Keratinocyte (primary cell): ENCODE data around the gene GALNT2. TPM values are rescaled to one million over a fixed set of nuclear protein-coding genes. Genes with fewer than 3 reads are reported as not detected.

Experiments used
- DNase-seq: peaks from one replicate; pipeline ENCODE4 v3.0.0-alpha.2; 2011; ENCODE audit warnings: low read depth, missing footprints, low spot score
- FAIRE-seq: peaks from 2 replicates; lab custom pipeline; 2011; peaks lifted over from hg19 to GRCh38; lab: Jason Lieb, UNC
- H2AFZ ChIP-seq: 2 replicates; pipeline ENCODE4 v1.6.0; 2012; ENCODE audit warnings: low read length, control low read depth, inconsistent platforms; ENCODE audit not compliant: control insufficient read depth
- H3K27ac ChIP-seq: 2 replicates; pipeline ENCODE4 v1.5.1; 2011; ENCODE audit warnings: low read length; ENCODE audit not compliant: control insufficient read depth, insufficient read depth
- H3K27me3 ChIP-seq: 3 replicates; pipeline ENCODE4 v1.6.0; 2011; ENCODE audit warnings: low read length; ENCODE audit not compliant: control insufficient read depth, insufficient read depth; ENCODE audit errors: extremely low read depth
- H3K36me3 ChIP-seq, 2 experiments: 2 replicates in 1 of 2; 3 replicates in 1 of 2; pipeline ENCODE4 v1.5.1; 2011; ENCODE audit warnings: low read length in 2 of 2, mild to moderate bottlenecking in 1 of 2; ENCODE audit not compliant: control insufficient read depth in 2 of 2, insufficient read depth in 2 of 2; ENCODE audit errors: extremely low read depth in 1 of 2
- H3K4me1 ChIP-seq: 3 replicates; pipeline ENCODE4 v1.5.1; 2011; ENCODE audit warnings: low read length; ENCODE audit not compliant: control insufficient read depth, insufficient read depth; ENCODE audit errors: extremely low read depth
- H3K4me2 ChIP-seq: 3 replicates; pipeline ENCODE4 v1.6.0; 2011; ENCODE audit warnings: low read depth, low read length; ENCODE audit not compliant: control insufficient read depth, insufficient read depth; ENCODE audit errors: extremely low read depth
- H3K4me3 ChIP-seq, 3 experiments: fragments of 200-600 bp in 1 of 3; sonication (generic) in 1 of 3; 2 replicates in 2 of 3; 3 replicates in 1 of 3; pipeline ENCODE4 v1.5.1; 2011 to 2016; ENCODE audit warnings: low read length in 3 of 3, mild to moderate bottlenecking in 3 of 3, control low read depth in 2 of 3, inconsistent platforms in 1 of 3, low read depth in 1 of 3, mixed read lengths in 1 of 3, mixed run types in 1 of 3, moderate library complexity in 1 of 3; ENCODE audit not compliant: control insufficient read depth in 2 of 3, insufficient read depth in 2 of 3; ENCODE audit errors: extremely low read depth in 1 of 3
- H3K79me2 ChIP-seq: 2 replicates; pipeline ENCODE4 v1.6.0; 2012; ENCODE audit warnings: low read length; ENCODE audit not compliant: control insufficient read depth, insufficient read depth
- H3K9ac ChIP-seq: 3 replicates; pipeline ENCODE4 v1.6.0; 2011; ENCODE audit warnings: low read length; ENCODE audit not compliant: control insufficient read depth, insufficient read depth; ENCODE audit errors: extremely low read depth
- H3K9me1 ChIP-seq: 3 replicates; pipeline ENCODE4 v1.6.0; 2011; ENCODE audit warnings: low read length; ENCODE audit not compliant: control insufficient read depth, insufficient read depth; ENCODE audit errors: extremely low read depth
- H3K9me3 ChIP-seq: 2 replicates; pipeline ENCODE4 v1.5.1; 2012; ENCODE audit warnings: low read depth, low read length; ENCODE audit not compliant: control insufficient read depth
- H4K20me1 ChIP-seq: 3 replicates; pipeline ENCODE4 v1.6.0; 2011; ENCODE audit warnings: low read length; ENCODE audit not compliant: control insufficient read depth, insufficient read depth; ENCODE audit errors: extremely low read depth
- CTCF ChIP-seq, 3 experiments: IDR thresholded peaks in 1 of 3; conservative IDR thresholded peaks in 1 of 3; optimal IDR thresholded peaks in 1 of 3; 2 replicates in 2 of 3; 3 replicates in 1 of 3; pipeline versions ENCODE3 to v1.5.1; 2011; ENCODE audit warnings: low read length in 3 of 3, mild to moderate bottlenecking in 3 of 3, moderate library complexity in 2 of 3, control low read depth in 1 of 3, inconsistent platforms in 1 of 3; ENCODE audit not compliant: insufficient read depth in 2 of 3; ENCODE audit errors: extremely low read depth in 1 of 3
- EZH2 ChIP-seq: IDR thresholded peaks from one replicate; pipeline ENCODE4 v1.6.1; 2012; ENCODE audit warnings: inconsistent platforms, mild to moderate bottlenecking, low read length, moderate library complexity
- dilution Hi-C: fragments of 300-500 bp; cut with MboI; formaldehyde crosslinking; loops from one replicate; pipeline ENCODE4 v1.7.0; 2020; ENCODE audit warnings: low sequenced_read_pairs; ENCODE audit not compliant: extremely low pct_ligation_motif_present
- polyA plus RNA-seq, 5 experiments: library from polyadenylated mRNA; depleted of rRNA in 3 of 5; stranded (reverse) in 3 of 5; stranded (forward) in 1 of 5; unstranded in 1 of 5; fragments of >200 nt; gene quantifications; 1 replicate in 1 of 5; 2 replicates in 3 of 5; 3 replicates in 1 of 5; pipeline versions ENCODE4 v1.2.1 to v1.2.3, GENCODE V29; 2011 to 2012; ENCODE audit warnings: missing spikeins in 2 of 5, low read depth in 1 of 5, low replicate concordance in 1 of 5

GALNT2 gene
- polyA plus RNA-seq, 1 donor (not counting 4 experiments of a cell fraction or from before 2014, with no cell fraction given) = 61.7 TPM

GRCh38 chr1:230185076-230186001, 118.3 kb downstream of the GALNT2 start:
- H3K9me1 ChIP-seq = peaks cover 6% of the 10 kb centered on the region
- H3K36me3 ChIP-seq = peaks cover 0 to 2% of the 10 kb centered on the region in 2 experiments
- H3K27me3 ChIP-seq = no peaks in the 10 kb centered on the region
- H4K20me1 ChIP-seq = peaks cover 13% of the 10 kb centered on the region
- no peak overlapping the region for H3K9ac ChIP-seq
- FAIRE-seq = no peak
- H3K79me2 ChIP-seq = peaks cover 52% of the 10 kb centered on the region
- no peak overlapping the region for H3K27ac ChIP-seq
- no peak overlapping the region for H2AFZ ChIP-seq
- H3K4me1 ChIP-seq = peaks cover 14% of the 10 kb centered on the region
- dilution Hi-C loops = no loop called here
- no peak for DNase-seq
- H3K9me3 ChIP-seq = no peaks in the 10 kb centered on the region
- H3K4me3 ChIP-seq = no peak overlapping the region
- TF ChIP-seq CTCF (optimal IDR thresholded peaks at IDR 0.05 in 1 of 3, IDR thresholded peaks at IDR 0.05 in 1 of 3, conservative IDR thresholded peaks at IDR 0.05 in 1 of 3; ENCODE audit: extremely low read depth in 1 of 3, insufficient read depth in 2 of 3, low read length in 3 of 3) = no peak
- TF ChIP-seq EZH2 = no peak
- no peak overlapping the region for H3K4me2 ChIP-seq

- peaks cover 6% of the 10 kb centered on the region for H3K9me1 ChIP-seq
- no peaks in the 10 kb centered on the region for H3K9me3 ChIP-seq
- peak; percentile 73 for FAIRE-seq
- H3K9ac ChIP-seq = no peak overlapping the region
- no peak overlapping the region for H3K27ac ChIP-seq
- H3K4me1 ChIP-seq = peaks cover 14% of the 10 kb centered on the region
- H3K36me3 ChIP-seq = peaks cover 0 to 2% of the 10 kb centered on the region in 2 experiments
- H3K27me3 ChIP-seq = no peaks in the 10 kb centered on the region
- H2AFZ ChIP-seq = no peak overlapping the region
- peaks cover 49% of the 10 kb centered on the region for H3K79me2 ChIP-seq
- DNase-seq = peak; percentile 26
- H3K4me2 ChIP-seq = no peak overlapping the region
- dilution Hi-C loops = no loop called here
- peaks cover 13% of the 10 kb centered on the region for H4K20me1 ChIP-seq
- TF ChIP-seq CTCF (optimal IDR thresholded peaks at IDR 0.05 in 1 of 3, IDR thresholded peaks at IDR 0.05 in 1 of 3, conservative IDR thresholded peaks at IDR 0.05 in 1 of 3; ENCODE audit: extremely low read depth in 1 of 3, insufficient read depth in 2 of 3, low read length in 3 of 3) (no peak), EZH2 (no peak)
- H3K4me3 ChIP-seq = no peak overlapping the region
These were observed 119.2 kb downstream of the GALNT2 start for GRCh38 chr1:230186003-230186863.
